Measurements from ENCODE around the gene AGO3. TPM values are rescaled to one million over a fixed set of nuclear protein-coding genes. Genes with fewer than 3 reads are reported as not detected.
"Not testable (repeated sequence)": the region's sequence is repeated elsewhere in the genome, so short reads cannot be mapped to it uniquely, and the experiment has no call there.

The AGO3 gene
- total and polyA plus RNA-seq, 10 of the 15 experiments (the other 5 are each of a cell fraction or from before 2014, with no cell fraction given), result 3.9 to 35.2 (median 12.5) TPM

- 100% methylated on average over 3 of the region's 3 CpGs for WGBS (ENCODE audit: insufficient coverage, insufficient replicate concordance, low lambda C conversion rate, missing lambda C conversion rate)
- not testable (repeated sequence) for H4K20me1 ChIP-seq (ENCODE audit: control insufficient read depth, insufficient read depth); ATAC-seq
Measured at GRCh38 chr1:36024024-36024423, 93.1 kb downstream of the AGO3 start.

GRCh38 chr1:36024847-36025246, 93.9 kb downstream of the AGO3 start:
- H3K27ac ChIP-seq (ENCODE audit: control insufficient read depth, insufficient read depth), result no peak overlapping the region
- peaks cover 6% of the 10 kb centered on the region for H3K79me2 ChIP-seq (ENCODE audit: control insufficient read depth, insufficient read depth, low read length)
- DNase-seq (ENCODE audit: low read depth, low spot score) (no peak), ATAC-seq (no peak), FAIRE-seq (no peak)
- CTCF ChIA-PET, result no interaction called here
- 96% methylated on average over 1 of the region's 1 CpG for WGBS (ENCODE audit: insufficient coverage, insufficient replicate concordance, low lambda C conversion rate, missing lambda C conversion rate)
- SMC1A ChIA-PET (ENCODE audit: uncharacterized antibody, unreplicated experiment), result no interaction called here
- no peak overlapping the region for H2AFZ ChIP-seq (ENCODE audit: control insufficient read depth, low read depth, low read length)
- TF ChIP-seq RB1 (IDR thresholded peaks at IDR 0.05; ENCODE audit: borderline replicate concordance), result no peak
- peaks cover 2% of the 10 kb centered on the region; the same call in 1 of the 3 replicates for H3K9me3 ChIP-seq (replicated peaks; ENCODE audit: control insufficient read depth, insufficient read depth, low read length)
- no TSS peak for BruUV-seq (replicated peaks)
- POLR2A ChIA-PET, result interaction anchor here (1.0 kb wide), 1 partner anchor 94 kb away, joined by 4 read pairs; the partner anchor contains the start of gene AGO3
- in situ Hi-C loops (cut with MboI) (no loop called here), intact Hi-C loops (cut with micrococcal nuclease; ENCODE audit: unreplicated experiment) (no loop called here)
- no peaks in the 10 kb centered on the region for H4K20me1 ChIP-seq (ENCODE audit: control insufficient read depth, insufficient read depth)
- H3K4me1 ChIP-seq (ENCODE audit: control insufficient read depth, insufficient read depth, low read length), result peaks cover 17% of the 10 kb centered on the region; the same call in 1 of the 2 replicates
- H3K36me3 ChIP-seq (ENCODE audit: control insufficient read depth in 2 of 2, insufficient read depth in 2 of 2, low read length in 1 of 2), result peaks cover 0 to 15% of the 10 kb centered on the region in 2 experiments
- no peaks in the 10 kb centered on the region for H3K27me3 ChIP-seq (replicated peaks in 1 of 2; ENCODE audit: control insufficient read depth in 2 of 2, insufficient read depth in 2 of 2, low read length in 1 of 2)
- H3K4me3 ChIP-seq, result no peak overlapping the region
- no peak overlapping the region for H3K9ac ChIP-seq (ENCODE audit: control insufficient read depth, insufficient read depth, low read length)
- RAD21 ChIA-PET (ENCODE audit: unreplicated experiment), result no interaction called here
- H3K4me2 ChIP-seq (ENCODE audit: control insufficient read depth, insufficient read depth), result no peak overlapping the region

More at GRCh38 chr1:36024024-36024423, 93.1 kb downstream of the AGO3 start:
- peak overlapping the region; percentile 92 for H3K4me2 ChIP-seq (ENCODE audit: control insufficient read depth, insufficient read depth)
- H2AFZ ChIP-seq (ENCODE audit: control insufficient read depth, low read depth, low read length); H3K79me2 ChIP-seq (ENCODE audit: control insufficient read depth, insufficient read depth, low read length); in situ Hi-C loops (cut with MboI); intact Hi-C loops (cut with micrococcal nuclease; ENCODE audit: unreplicated experiment); BruUV-seq (replicated peaks); DNase-seq (ENCODE audit: low read depth, low spot score); H3K27me3 ChIP-seq (replicated peaks in 1 of 2; ENCODE audit: control insufficient read depth in 2 of 2, insufficient read depth in 2 of 2, low read length in 1 of 2); H3K9me3 ChIP-seq (replicated peaks; ENCODE audit: control insufficient read depth, insufficient read depth, low read length): not testable (repeated sequence)
- ChIA-PET CTCF (interaction anchor here (0.7 kb wide), 2 partner anchors 8 to 92 kb away, joined by 3 read pairs; no protein-coding TSS in a partner anchor), POLR2A (interaction anchor here (0.7 to 0.9 kb wide), 2 partner anchors 15 to 83 kb away, joined by 4 to 6 read pairs; no protein-coding TSS in a partner anchor), SMC1A (ENCODE audit: uncharacterized antibody, unreplicated experiment) (interaction anchor here (0.9 to 2.0 kb wide), 3 partner anchors 10 to 92 kb away, joined by 3 to 7 read pairs (median 3); partner anchors contain the start of gene AGO3), RAD21 (ENCODE audit: unreplicated experiment) (interaction anchor here (0.8 to 1.3 kb wide), 6 partner anchors 26 to 141 kb away, joined by 3 to 4 read pairs (median 3); partner anchors contain the start of genes AGO1 and TRAPPC3)
- peak; percentile 23 for FAIRE-seq
- H3K36me3 ChIP-seq (ENCODE audit: control insufficient read depth in 2 of 2, insufficient read depth in 2 of 2, low read length in 1 of 2), result peaks cover 0 to 13% of the 10 kb centered on the region in 2 experiments
- H3K4me1 ChIP-seq (ENCODE audit: control insufficient read depth, insufficient read depth, low read length), result peaks cover 17% of the 10 kb centered on the region; the same call in 1 of the 2 replicates
- H3K9ac ChIP-seq (ENCODE audit: control insufficient read depth, insufficient read depth, low read length), result peak overlapping the region; percentile 86
- H3K4me3 ChIP-seq, result peak overlapping the region; percentile 66
- peak overlapping the region; percentile 98 for H3K27ac ChIP-seq (ENCODE audit: control insufficient read depth, insufficient read depth)
